ENCODE results near the gene SEMA5A. TPM values are rescaled to one million over a fixed set of nuclear protein-coding genes. Genes with fewer than 3 reads are reported as not detected.

Gene SEMA5A
- total RNA-seq, 1 experiment from 2014 or later = 9.3 TPM

DNA sequence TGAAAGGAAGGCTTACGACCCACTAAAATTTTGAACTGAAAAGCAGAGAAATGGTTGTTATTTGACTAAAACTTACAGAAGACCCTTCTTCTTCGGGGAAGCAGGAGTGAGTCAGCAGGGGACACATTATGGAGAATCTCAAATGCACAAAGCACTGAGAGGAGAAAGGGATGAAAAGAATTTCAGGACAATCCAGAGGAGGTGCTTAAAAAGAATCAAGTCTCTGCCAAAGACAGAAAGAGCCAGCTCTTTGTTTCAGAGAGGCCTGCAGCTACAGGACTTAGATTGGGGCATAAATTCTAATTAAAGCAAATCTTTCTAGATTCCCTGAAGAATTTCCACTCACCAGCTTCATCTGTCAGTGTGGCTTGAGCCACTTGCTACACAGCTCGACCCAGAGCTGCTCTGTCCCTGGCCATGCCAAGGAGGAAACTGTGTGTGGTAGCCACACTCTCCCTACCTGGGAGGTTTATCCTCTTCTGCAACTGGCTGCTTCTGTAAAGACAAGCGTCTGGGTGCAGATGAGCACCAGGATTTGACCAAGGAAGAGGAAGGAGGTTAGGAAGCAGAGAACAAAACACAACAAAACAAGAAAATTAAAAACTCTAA, 89.9 kb downstream of the SEMA5A start (continued):
- TF ChIP-seq TEAD4 (CRISPR knock-in tag; IDR thresholded peaks at IDR 0.05) (no peak), SMAD3 (CRISPR knock-in tag; IDR thresholded peaks at IDR 0.05; ENCODE audit: borderline replicate concordance) (no peak), TCF7 (CRISPR knock-in tag; IDR thresholded peaks at IDR 0.05; ENCODE audit: low read depth) (no peak), ZNF121 (CRISPR knock-in tag; IDR thresholded peaks at IDR 0.05) (no peak)
- TF ChIP-seq, protein P1, sequence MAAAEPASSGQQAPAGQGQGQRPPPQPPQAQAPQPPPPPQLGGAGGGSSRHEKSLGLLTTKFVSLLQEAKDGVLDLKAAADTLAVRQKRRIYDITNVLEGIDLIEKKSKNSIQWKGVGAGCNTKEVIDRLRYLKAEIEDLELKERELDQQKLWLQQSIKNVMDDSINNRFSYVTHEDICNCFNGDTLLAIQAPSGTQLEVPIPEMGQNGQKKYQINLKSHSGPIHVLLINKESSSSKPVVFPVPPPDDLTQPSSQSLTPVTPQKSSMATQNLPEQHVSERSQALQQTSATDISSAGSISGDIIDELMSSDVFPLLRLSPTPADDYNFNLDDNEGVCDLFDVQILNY (CRISPR knock-in tag; IDR thresholded peaks at IDR 0.05) = no peak
- TF ChIP-seq, protein P2, sequence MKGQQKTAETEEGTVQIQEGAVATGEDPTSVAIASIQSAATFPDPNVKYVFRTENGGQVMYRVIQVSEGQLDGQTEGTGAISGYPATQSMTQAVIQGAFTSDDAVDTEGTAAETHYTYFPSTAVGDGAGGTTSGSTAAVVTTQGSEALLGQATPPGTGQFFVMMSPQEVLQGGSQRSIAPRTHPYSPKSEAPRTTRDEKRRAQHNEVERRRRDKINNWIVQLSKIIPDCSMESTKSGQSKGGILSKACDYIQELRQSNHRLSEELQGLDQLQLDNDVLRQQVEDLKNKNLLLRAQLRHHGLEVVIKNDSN (CRISPR knock-in tag; IDR thresholded peaks at IDR 0.05) = no peak

DNA sequence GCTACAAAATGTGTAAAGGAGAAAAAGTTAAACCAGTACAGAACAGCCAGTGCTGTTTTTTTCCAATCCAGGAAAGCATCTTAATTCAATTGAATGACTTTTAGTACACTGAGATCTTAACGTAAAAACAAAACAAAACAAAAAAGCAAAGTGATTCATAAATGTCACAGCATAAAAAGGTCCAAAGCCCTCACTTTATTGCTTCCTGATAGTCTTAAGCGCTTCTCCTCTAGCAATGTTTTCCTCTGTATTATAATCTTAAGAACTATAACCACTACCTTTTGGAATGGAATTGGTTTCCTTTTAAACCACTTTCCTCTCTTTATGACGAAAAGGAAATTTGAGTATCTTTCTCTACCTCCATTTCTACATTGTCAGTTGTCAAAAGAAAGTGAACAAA, 91.4 kb downstream of the SEMA5A start:
- no peak for ATAC-seq
- ChIA-PET POLR2A (no interaction called here), CTCF (no interaction called here)
- TF ChIP-seq, protein P3, sequence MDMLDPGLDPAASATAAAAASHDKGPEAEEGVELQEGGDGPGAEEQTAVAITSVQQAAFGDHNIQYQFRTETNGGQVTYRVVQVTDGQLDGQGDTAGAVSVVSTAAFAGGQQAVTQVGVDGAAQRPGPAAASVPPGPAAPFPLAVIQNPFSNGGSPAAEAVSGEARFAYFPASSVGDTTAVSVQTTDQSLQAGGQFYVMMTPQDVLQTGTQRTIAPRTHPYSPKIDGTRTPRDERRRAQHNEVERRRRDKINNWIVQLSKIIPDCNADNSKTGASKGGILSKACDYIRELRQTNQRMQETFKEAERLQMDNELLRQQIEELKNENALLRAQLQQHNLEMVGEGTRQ (CRISPR knock-in tag; IDR thresholded peaks at IDR 0.05) = no peak
- no peak for TF ChIP-seq SP1 (CRISPR knock-in tag; conservative IDR thresholded peaks at IDR 0.05)
- Mint-ChIP-seq H3K4me1 (peaks cover 50% of the 10 kb centered on the region), H3K27me3 (ENCODE audit: low read depth) (no peaks in the 10 kb centered on the region), H3K36me3 (peaks cover 12% of the 10 kb centered on the region), H3K4me3 (no peak overlapping the region), H3K9me3 (peaks cover 21% of the 10 kb centered on the region), H3K27ac (peak overlapping the region; percentile 30; the same call in 1 of the 2 replicates)
- no peak for DNase-seq (ENCODE audit: low spot score)

DNA sequence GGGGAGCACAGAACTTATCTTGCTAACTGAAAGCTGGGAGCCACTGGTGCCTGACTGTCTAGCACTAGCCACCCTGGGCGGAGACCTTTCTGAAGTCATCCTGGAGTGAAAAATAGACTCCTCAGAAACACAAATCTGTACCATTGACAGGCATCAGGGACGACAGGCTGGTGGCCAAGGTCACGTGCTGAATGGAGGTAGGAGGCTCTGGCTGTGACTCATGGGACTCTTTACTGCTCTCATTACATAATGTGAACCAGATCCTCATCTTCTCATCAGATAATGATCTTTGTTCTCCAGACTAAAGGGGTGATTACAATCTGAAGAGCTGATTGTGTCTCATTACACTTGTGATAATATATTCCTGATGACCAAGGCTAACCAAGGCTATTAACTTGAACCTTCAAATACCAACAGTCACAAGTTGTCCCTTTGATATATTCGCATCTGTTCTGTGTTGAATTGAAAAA, 91.8 kb downstream of the SEMA5A start:
- peaks cover 11% of the 10 kb centered on the region for H3K36me3 Mint-ChIP-seq
- DNase-seq (ENCODE audit: low spot score) = no peak
- H3K9me3 Mint-ChIP-seq = peaks cover 21% of the 10 kb centered on the region
- no peak for ATAC-seq
- TF ChIP-seq CBFB (CRISPR knock-in tag; IDR thresholded peaks at IDR 0.05; ENCODE audit: low read depth) = no peak
- TF ChIP-seq CREB1 (CRISPR knock-in tag; IDR thresholded peaks at IDR 0.05) = no peak
- TF ChIP-seq, protein P4, sequence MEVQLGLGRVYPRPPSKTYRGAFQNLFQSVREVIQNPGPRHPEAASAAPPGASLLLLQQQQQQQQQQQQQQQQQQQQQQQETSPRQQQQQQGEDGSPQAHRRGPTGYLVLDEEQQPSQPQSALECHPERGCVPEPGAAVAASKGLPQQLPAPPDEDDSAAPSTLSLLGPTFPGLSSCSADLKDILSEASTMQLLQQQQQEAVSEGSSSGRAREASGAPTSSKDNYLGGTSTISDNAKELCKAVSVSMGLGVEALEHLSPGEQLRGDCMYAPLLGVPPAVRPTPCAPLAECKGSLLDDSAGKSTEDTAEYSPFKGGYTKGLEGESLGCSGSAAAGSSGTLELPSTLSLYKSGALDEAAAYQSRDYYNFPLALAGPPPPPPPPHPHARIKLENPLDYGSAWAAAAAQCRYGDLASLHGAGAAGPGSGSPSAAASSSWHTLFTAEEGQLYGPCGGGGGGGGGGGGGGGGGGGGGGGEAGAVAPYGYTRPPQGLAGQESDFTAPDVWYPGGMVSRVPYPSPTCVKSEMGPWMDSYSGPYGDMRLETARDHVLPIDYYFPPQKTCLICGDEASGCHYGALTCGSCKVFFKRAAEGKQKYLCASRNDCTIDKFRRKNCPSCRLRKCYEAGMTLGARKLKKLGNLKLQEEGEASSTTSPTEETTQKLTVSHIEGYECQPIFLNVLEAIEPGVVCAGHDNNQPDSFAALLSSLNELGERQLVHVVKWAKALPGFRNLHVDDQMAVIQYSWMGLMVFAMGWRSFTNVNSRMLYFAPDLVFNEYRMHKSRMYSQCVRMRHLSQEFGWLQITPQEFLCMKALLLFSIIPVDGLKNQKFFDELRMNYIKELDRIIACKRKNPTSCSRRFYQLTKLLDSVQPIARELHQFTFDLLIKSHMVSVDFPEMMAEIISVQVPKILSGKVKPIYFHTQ (CRISPR knock-in tag; IDR thresholded peaks at IDR 0.05) = no peak
- no peak for TF ChIP-seq NFE2L1 (CRISPR knock-in tag; IDR thresholded peaks at IDR 0.05)
- TF ChIP-seq, protein P3 (CRISPR knock-in tag; IDR thresholded peaks at IDR 0.05) = no peak
- TF ChIP-seq, protein P5, sequence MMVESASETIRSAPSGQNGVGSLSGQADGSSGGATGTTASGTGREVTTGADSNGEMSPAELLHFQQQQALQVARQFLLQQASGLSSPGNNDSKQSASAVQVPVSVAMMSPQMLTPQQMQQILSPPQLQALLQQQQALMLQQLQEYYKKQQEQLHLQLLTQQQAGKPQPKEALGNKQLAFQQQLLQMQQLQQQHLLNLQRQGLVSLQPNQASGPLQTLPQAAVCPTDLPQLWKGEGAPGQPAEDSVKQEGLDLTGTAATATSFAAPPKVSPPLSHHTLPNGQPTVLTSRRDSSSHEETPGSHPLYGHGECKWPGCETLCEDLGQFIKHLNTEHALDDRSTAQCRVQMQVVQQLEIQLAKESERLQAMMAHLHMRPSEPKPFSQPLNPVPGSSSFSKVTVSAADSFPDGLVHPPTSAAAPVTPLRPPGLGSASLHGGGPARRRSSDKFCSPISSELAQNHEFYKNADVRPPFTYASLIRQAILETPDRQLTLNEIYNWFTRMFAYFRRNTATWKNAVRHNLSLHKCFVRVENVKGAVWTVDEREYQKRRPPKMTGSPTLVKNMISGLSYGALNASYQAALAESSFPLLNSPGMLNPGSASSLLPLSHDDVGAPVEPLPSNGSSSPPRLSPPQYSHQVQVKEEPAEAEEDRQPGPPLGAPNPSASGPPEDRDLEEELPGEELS (CRISPR knock-in tag; IDR thresholded peaks at IDR 0.05) = no peak
- TF ChIP-seq IRF2 (CRISPR knock-in tag; IDR thresholded peaks at IDR 0.05; ENCODE audit: borderline replicate concordance, low read depth) = no peak
- no peak overlapping the region for H3K4me3 Mint-ChIP-seq
- CTCF ChIA-PET = no interaction called here
- no peak overlapping the region for H3K27ac Mint-ChIP-seq
- no peaks in the 10 kb centered on the region for H3K27me3 Mint-ChIP-seq (ENCODE audit: low read depth)
- peaks cover 50% of the 10 kb centered on the region for H3K4me1 Mint-ChIP-seq
- POLR2A ChIA-PET = no interaction called here

All from WTC11 (cell line).